K562 (cell line): ENCODE data around the gene JPH3. TPM values are rescaled to one million over a fixed set of nuclear protein-coding genes. Genes with fewer than 3 reads are reported as not detected.

ENCODE experiments used
- ATAC-seq: fragments of 200-7000 bp; cut with Tn5 transposase; 3 replicates; pipeline ENCODE4 v1.9.1; 2020; ENCODE audit warnings: moderate library complexity
- BruUV-seq: library from RNA; stranded (reverse); fragments of 400-500 nt; replicated peaks from 2 replicates; lab custom pipeline; 2021; lab: Mats Ljungman, UMichigan
- CTCF ChIA-PET: fragments of 300-600 bp; formaldehyde crosslinking; extraction: SDS; loops from one replicate; lab custom pipeline; 2021; ENCODE audit warnings: low intra/inter-chr PET ratio; lab: Yijun Ruan, JAX
- POLR2A ChIA-PET: fragments of 300-600, 350-650 bp; sonication (Branson Sonifier 250); formaldehyde crosslinking; extraction: SDS; loops from one replicate; lab custom pipeline; 2021; ENCODE audit warnings: antibody characterized with exemption, inconsistent platforms; lab: Yijun Ruan, JAX
- DNase-seq, 4 experiments: peaks; one replicate each; pipeline versions ENCODE4 v3.0.0 to v3.0.0-alpha.2; 2011 to 2018; ENCODE audit warnings: low spot score in 3 of 4, mixed read lengths in 3 of 4; ENCODE audit errors: extremely low read depth in 1 of 4
- FAIRE-seq: peaks from 2 replicates; lab custom pipeline; 2011; peaks lifted over from hg19 to GRCh38; lab: Jason Lieb, UNC
- H2AFZ ChIP-seq: 2 replicates; pipeline ENCODE4 v1.6.0; 2011; ENCODE audit warnings: low read depth, low read length, control low read depth, inconsistent platforms
- H3K27ac ChIP-seq: fragments of 200-600 bp; 3 replicates; pipeline ENCODE4 v1.8.0; 2011; ENCODE audit warnings: low read depth, mild to moderate bottlenecking, control low read depth, inconsistent platforms, low read length, moderate library complexity, mixed read lengths; ENCODE audit errors: extremely low read depth
- H3K27me3 ChIP-seq, 2 experiments: fragments of 300-600 bp in 1 of 2; 2 replicates in 1 of 2; 3 replicates in 1 of 2; pipeline versions ENCODE4 v1.6.0 to v1.8.0; 2011; ENCODE audit warnings: inconsistent platforms in 2 of 2, low read length in 2 of 2, mild to moderate bottlenecking in 1 of 2, mixed read lengths in 1 of 2, moderate library complexity in 1 of 2; ENCODE audit not compliant: control insufficient read depth in 2 of 2, insufficient read depth in 2 of 2
- H3K36me3 ChIP-seq: fragments of 300-600 bp; 3 replicates; pipeline ENCODE4 v1.8.0; 2011; ENCODE audit warnings: mild to moderate bottlenecking, low read length, inconsistent platforms; ENCODE audit not compliant: control insufficient read depth, insufficient read depth
- H3K4me1 ChIP-seq, 2 experiments: fragments of 200-600 bp in 1 of 2; replicated peaks in 1 of 2; 2 replicates in 1 of 2; 3 replicates in 1 of 2; pipeline versions ENCODE4 v1.5.1 to v1.8.0; 2011; ENCODE audit warnings: inconsistent platforms in 2 of 2, low read length in 2 of 2, mild to moderate bottlenecking in 1 of 2, mixed read lengths in 1 of 2, moderate library complexity in 1 of 2; ENCODE audit not compliant: control insufficient read depth in 2 of 2, insufficient read depth in 2 of 2
- H3K4me2 ChIP-seq: 2 replicates; pipeline ENCODE4 v1.6.1; 2011; ENCODE audit warnings: low read length, control low read depth, inconsistent platforms, mixed read lengths; ENCODE audit not compliant: insufficient read depth
- H3K4me3 ChIP-seq: fragments of 200-600 bp; sonication (generic), shearing (Covaris generic); 2 replicates; pipeline ENCODE4 v1.5.1; 2016; ENCODE audit warnings: control low read depth, inconsistent platforms
- H3K79me2 ChIP-seq: fragments of 200-600 bp; 3 replicates; pipeline ENCODE4 v1.8.0; 2011; ENCODE audit warnings: low read length, inconsistent platforms; ENCODE audit not compliant: control insufficient read depth, insufficient read depth
- H3K9ac ChIP-seq, 2 experiments: 2 replicates each; pipeline versions ENCODE4 v1.6.0 to v1.6.1; 2011; ENCODE audit warnings: low read depth in 2 of 2, low read length in 2 of 2, control low read depth in 1 of 2, inconsistent platforms in 1 of 2, mild to moderate bottlenecking in 1 of 2, mixed read lengths in 1 of 2; ENCODE audit not compliant: insufficient read depth in 1 of 2
- H3K9me1 ChIP-seq: one replicate; pipeline ENCODE4 v1.6.0; 2011; ENCODE audit warnings: inconsistent platforms, mild to moderate bottlenecking, low read length, moderate library complexity; ENCODE audit not compliant: control insufficient read depth, insufficient read depth
- H3K9me3 ChIP-seq: replicated peaks from 2 replicates; pipeline ENCODE4 v1.5.1; 2011; ENCODE audit warnings: low read depth, low read length, inconsistent platforms; ENCODE audit not compliant: control insufficient read depth, insufficient read depth
- H4K20me1 ChIP-seq: replicated peaks from 2 replicates; pipeline ENCODE4 v1.6.1; 2011; ENCODE audit warnings: low read length, inconsistent platforms, mixed read lengths; ENCODE audit not compliant: control insufficient read depth, insufficient read depth
- NFE2L1 ChIP-seq: fragments of 450-650 bp; IDR thresholded peaks from 2 replicates; pipeline ENCODE4 v1.6.1; 2016; ENCODE audit warnings: missing genetic modification characterization, low read depth, mild to moderate bottlenecking, missing compliant biosample characterization, moderate library complexity, borderline replicate concordance
- RBBP5 ChIP-seq: fragments of 200-600 bp; sonication (generic); IDR thresholded peaks from 2 replicates; pipeline ENCODE4 v1.6.1; 2012; ENCODE audit warnings: borderline replicate concordance, mild to moderate bottlenecking, low read length, control low read depth, inconsistent platforms; ENCODE audit not compliant: insufficient read depth, poor library complexity, severe bottlenecking
- RBM39 ChIP-seq: fragments of 200-400 bp; formaldehyde crosslinking; optimal IDR thresholded peaks from 2 replicates; pipeline ENCODE3; 2018; ENCODE audit warnings: low read depth, low read length
- RFX1 ChIP-seq: fragments of 450-650 bp; IDR thresholded peaks from 2 replicates; pipeline ENCODE4 v1.6.1; 2016; ENCODE audit warnings: mild to moderate bottlenecking, moderate library complexity
- ZNF316 ChIP-seq: fragments of 450-650 bp; IDR thresholded peaks from 2 replicates; pipeline ENCODE4 v1.6.1; 2016
- ZNF584 ChIP-seq: fragments of 200-800 bp; sonication (Bioruptor generic); IDR thresholded peaks from 2 replicates; pipeline ENCODE4 v1.6.1; 2016; ENCODE audit warnings: low read depth, mild to moderate bottlenecking, missing genetic modification characterization, missing compliant biosample characterization
- WGBS: fragments of 100-300 bp; shearing (Covaris generic); methylation state at CpG from one replicate; pipeline ENCODE4 v1.1.6; 2016; ENCODE audit warnings: low coverage, mixed read lengths; ENCODE audit not compliant: insufficient coverage; ENCODE audit errors: missing lambda C conversion rate; 5-methylcytosine and 5-hydroxymethylcytosine counted together
- in situ Hi-C: fragments of 300-500 bp; cut with MboI; formaldehyde crosslinking; loops from 4 replicates; pipeline ENCODE4 v1.15.0; 2018; ENCODE audit warnings: inconsistent platforms, mixed read lengths
- intact Hi-C: fragments of 100-400 bp; cut with micrococcal nuclease; formaldehyde crosslinking; loops from 2 replicates; pipeline ENCODE4 v1.14.2; 2022
- polyA plus RNA-seq, 8 experiments: library from polyadenylated mRNA; depleted of rRNA in 4 of 8; stranded (reverse) in 5 of 8; unstranded in 3 of 8; fragments of >200 nt; fragmentation: Nextera tagmentation in 2 of 8; fragmentation: Illumina TruSeq in 1 of 8; extraction: Ambion mirVana in 2 of 8; extraction: Trizol in 1 of 8; gene quantifications; 2 replicates each; pipeline versions ENCODE4 v1.2.1 to v1.2.3, GENCODE V29; 2011 to 2014; ENCODE audit warnings: inconsistent platforms in 1 of 8, missing spikeins in 1 of 8
- total RNA-seq, 7 experiments: library from RNA; depleted of rRNA in 6 of 7; stranded (reverse); fragments of >200 nt in 6 of 7; fragmentation: Illumina TruSeq in 2 of 7; extraction: Trizol in 2 of 7; gene quantifications; 2 replicates each; pipeline versions ENCODE4 v1.2.1 to v1.2.3, GENCODE V29; 2011 to 2021; ENCODE audit warnings: low replicate concordance in 1 of 7
- TF ChIP-seq, protein P1 (sequence below): fragments of 450-650 bp; IDR thresholded peaks from one replicate; pipeline ENCODE4 v1.6.1; 2018; ENCODE audit warnings: mild to moderate bottlenecking, moderate library complexity; ENCODE audit not compliant: partially characterized antibody
- TF ChIP-seq, protein P2 (sequence below): fragments of 450-650 bp; IDR thresholded peaks from 2 replicates; pipeline ENCODE4 v1.6.1; 2018; ENCODE audit warnings: mild to moderate bottlenecking, low read depth; ENCODE audit not compliant: partially characterized antibody

JPH3 gene
- total and polyA plus RNA-seq, 9 of the 15 experiments (the other 6 are each of a cell fraction or from before 2014, with no cell fraction given): 0.01 TPM; not detected in 8

DNA sequence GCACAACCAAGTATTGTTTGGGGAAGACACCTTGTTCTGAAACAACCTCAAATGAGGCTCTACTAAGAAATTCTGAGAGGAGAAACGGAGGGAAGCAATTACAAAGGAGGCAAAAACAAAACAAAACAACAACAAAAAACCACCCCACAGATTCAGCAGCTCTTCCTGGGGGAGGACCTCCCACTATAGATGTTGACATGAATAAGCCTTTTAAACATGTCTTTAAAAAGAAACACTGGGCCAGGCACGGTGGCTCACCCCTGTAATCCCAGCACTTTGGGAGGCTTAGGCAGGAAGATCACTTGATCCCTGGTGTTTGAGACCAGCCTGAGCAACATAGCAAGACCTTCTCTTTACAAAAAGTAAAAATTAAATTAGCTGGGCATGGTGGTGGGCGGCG lies 22.6 kb upstream of the JPH3 start:
- no peaks in the 10 kb centered on the region for H3K36me3 ChIP-seq
- peaks cover 3% of the 10 kb centered on the region for H3K9me1 ChIP-seq
- H3K27me3 ChIP-seq: peaks cover 33 to 59% of the 10 kb centered on the region in 2 experiments
- FAIRE-seq (no peak), ATAC-seq (no peak), DNase-seq (no peak)
- POLR2A ChIA-PET: no interaction called here
- CTCF ChIA-PET: no interaction called here
- in situ Hi-C loops: no loop called here
- no peaks in the 10 kb centered on the region for H4K20me1 ChIP-seq
- H3K9me3 ChIP-seq: no peaks in the 10 kb centered on the region
- TF ChIP-seq RBM39 (no peak), NFE2L1 (tag) (no peak), ZNF316 (no peak), RBBP5 (no peak), RFX1 (no peak), ZNF584 (no peak)
- TF ChIP-seq, protein P1, sequence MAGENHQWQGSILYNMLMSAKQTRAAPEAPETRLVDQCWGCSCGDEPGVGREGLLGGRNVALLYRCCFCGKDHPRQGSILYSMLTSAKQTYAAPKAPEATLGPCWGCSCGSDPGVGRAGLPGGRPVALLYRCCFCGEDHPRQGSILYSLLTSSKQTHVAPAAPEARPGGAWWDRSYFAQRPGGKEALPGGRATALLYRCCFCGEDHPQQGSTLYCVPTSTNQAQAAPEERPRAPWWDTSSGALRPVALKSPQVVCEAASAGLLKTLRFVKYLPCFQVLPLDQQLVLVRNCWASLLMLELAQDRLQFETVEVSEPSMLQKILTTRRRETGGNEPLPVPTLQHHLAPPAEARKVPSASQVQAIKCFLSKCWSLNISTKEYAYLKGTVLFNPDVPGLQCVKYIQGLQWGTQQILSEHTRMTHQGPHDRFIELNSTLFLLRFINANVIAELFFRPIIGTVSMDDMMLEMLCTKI: no peak
- TF ChIP-seq, protein P2, sequence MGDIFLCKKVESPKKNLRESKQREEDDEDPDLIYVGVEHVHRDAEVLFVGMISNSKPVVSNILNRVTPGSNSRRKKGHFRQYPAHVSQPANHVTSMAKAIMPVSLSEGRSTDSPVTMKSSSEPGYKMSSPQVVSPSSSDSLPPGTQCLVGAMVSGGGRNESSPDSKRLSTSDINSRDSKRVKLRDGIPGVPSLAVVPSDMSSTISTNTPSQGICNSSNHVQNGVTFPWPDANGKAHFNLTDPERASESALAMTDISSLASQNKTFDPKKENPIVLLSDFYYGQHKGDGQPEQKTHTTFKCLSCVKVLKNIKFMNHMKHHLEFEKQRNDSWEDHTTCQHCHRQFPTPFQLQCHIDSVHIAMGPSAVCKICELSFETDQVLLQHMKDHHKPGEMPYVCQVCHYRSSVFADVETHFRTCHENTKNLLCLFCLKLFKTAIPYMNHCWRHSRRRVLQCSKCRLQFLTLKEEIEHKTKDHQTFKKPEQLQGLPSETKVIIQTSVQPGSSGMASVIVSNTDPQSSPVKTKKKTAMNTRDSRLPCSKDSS: no peak
- H3K79me2 ChIP-seq: no peaks in the 10 kb centered on the region
- no peak overlapping the region for H3K9ac ChIP-seq
- no peak overlapping the region for H3K4me3 ChIP-seq
- H3K4me2 ChIP-seq: no peak overlapping the region
- WGBS: 18% methylated on average over 4 of the region's 4 CpGs
- intact Hi-C loops: no loop called here
- no peak overlapping the region for H2AFZ ChIP-seq
- no peak overlapping the region for H3K27ac ChIP-seq
- BruUV-seq: no TSS peak
- H3K4me1 ChIP-seq: peaks cover 11 to 14% of the 10 kb centered on the region in 2 experiments; a peak in 3 of 5 replicates
